ENCODE results near the gene VWDE. TPM values are rescaled to one million over a fixed set of nuclear protein-coding genes. Genes with fewer than 3 reads are reported as not detected.

The VWDE gene
- total RNA-seq, 1 donor from 2014 or later = 3.2 TPM

DNA sequence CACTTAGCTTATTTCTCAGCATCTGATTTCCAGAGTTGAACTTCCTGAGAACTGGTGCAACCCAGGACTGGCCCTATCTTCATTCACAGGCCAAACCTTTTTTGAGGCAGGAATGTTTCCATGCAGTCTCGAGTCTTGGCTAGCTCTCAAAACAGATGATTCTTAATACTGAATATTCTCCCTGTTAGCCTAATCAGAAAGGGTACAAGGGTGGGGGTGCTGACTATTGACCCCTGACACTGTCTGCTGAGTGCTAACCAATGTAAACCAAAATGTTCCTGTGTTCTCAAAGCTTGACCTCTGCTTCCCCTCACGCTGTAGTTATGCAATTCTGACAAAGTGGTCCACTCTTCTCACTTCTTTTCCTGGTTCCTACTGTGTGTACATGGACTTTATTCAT, 25.3 kb downstream of the VWDE start:
- no peak overlapping the region for H3K4me3 Mint-ChIP-seq (ENCODE audit: unreplicated experiment)
- no peak overlapping the region for H3K27ac Mint-ChIP-seq (ENCODE audit: unreplicated experiment)
- no peaks in the 10 kb centered on the region for H3K4me1 Mint-ChIP-seq (ENCODE audit: unreplicated experiment)
- H3K36me3 Mint-ChIP-seq (ENCODE audit: low read depth, unreplicated experiment) = no peaks in the 10 kb centered on the region
- H3K27me3 Mint-ChIP-seq (ENCODE audit: unreplicated experiment) = no peaks in the 10 kb centered on the region
- H3K9me3 Mint-ChIP-seq (ENCODE audit: unreplicated experiment) = no peaks in the 10 kb centered on the region
- DNase-seq (ENCODE audit: low spot score) = no peak
- TF ChIP-seq, protein P1, sequence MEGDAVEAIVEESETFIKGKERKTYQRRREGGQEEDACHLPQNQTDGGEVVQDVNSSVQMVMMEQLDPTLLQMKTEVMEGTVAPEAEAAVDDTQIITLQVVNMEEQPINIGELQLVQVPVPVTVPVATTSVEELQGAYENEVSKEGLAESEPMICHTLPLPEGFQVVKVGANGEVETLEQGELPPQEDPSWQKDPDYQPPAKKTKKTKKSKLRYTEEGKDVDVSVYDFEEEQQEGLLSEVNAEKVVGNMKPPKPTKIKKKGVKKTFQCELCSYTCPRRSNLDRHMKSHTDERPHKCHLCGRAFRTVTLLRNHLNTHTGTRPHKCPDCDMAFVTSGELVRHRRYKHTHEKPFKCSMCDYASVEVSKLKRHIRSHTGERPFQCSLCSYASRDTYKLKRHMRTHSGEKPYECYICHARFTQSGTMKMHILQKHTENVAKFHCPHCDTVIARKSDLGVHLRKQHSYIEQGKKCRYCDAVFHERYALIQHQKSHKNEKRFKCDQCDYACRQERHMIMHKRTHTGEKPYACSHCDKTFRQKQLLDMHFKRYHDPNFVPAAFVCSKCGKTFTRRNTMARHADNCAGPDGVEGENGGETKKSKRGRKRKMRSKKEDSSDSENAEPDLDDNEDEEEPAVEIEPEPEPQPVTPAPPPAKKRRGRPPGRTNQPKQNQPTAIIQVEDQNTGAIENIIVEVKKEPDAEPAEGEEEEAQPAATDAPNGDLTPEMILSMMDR (IDR thresholded peaks at IDR 0.05; ENCODE audit: unreplicated experiment) = no peak

DNA sequence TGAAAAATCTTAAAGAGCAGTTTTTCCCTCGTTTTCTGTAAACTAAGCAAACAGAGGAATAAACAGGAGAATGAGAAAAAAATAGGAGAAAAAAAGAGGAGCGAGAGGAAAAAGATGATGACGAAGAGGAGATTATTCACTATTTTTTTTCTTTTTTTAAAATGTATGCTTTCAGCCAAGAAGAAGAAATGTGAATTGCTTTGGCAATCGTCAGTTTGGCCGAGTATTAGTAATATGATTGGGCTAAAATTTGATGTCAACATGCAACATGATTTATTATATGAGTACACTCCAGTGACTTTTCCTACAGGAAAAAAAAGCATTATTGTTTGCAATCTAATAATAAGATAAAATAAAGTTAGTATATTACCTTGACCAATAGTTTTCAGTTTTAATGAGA, 26.3 kb downstream of the VWDE start:
- no peaks in the 10 kb centered on the region for H3K4me1 Mint-ChIP-seq (ENCODE audit: unreplicated experiment)
- no peaks in the 10 kb centered on the region for H3K27me3 Mint-ChIP-seq (ENCODE audit: unreplicated experiment)
- no peak overlapping the region for H3K27ac Mint-ChIP-seq (ENCODE audit: unreplicated experiment)
- TF ChIP-seq, protein P1 (IDR thresholded peaks at IDR 0.05; ENCODE audit: unreplicated experiment) = no peak
- DNase-seq (ENCODE audit: low spot score) = no peak
- H3K4me3 Mint-ChIP-seq (ENCODE audit: unreplicated experiment) = no peak overlapping the region
- H3K9me3 Mint-ChIP-seq (ENCODE audit: unreplicated experiment) = no peaks in the 10 kb centered on the region
- H3K36me3 Mint-ChIP-seq (ENCODE audit: low read depth, unreplicated experiment) = no peaks in the 10 kb centered on the region

DNA sequence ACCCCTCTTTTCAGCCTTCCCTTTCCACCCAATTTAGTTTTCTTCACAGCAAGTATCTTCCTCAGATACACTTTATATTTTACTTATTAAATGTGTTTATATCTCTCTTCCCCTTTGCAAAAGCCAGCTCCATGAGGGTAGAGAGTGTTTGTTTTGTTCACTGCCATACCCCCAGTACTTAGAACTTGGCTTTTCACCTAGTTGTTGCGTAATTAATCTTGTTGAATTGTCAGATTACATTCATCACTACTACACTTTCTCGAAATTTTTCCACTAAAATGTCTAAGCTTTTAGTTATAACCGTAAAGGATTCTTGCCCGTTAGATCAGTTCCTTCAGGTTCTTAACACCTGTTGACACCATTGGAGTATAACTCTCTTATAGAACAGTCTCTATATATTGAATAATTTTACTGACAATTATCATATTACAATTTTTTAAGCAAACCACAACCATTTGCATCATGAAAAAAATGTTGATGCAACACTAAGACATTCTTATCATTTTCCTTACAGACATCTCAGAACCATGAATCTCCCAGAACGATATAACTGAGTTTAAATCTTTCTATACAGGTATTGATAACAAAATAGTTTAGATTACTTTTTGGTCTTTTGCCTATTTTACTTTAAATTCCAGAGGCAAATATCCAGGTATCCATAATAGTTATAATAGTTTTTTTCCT, 29.9 kb downstream of the VWDE start:
- DNase-seq (ENCODE audit: low spot score) = no peak
- Mint-ChIP-seq H3K9me3 (ENCODE audit: unreplicated experiment) (no peaks in the 10 kb centered on the region), H3K4me1 (ENCODE audit: unreplicated experiment) (no peaks in the 10 kb centered on the region), H3K27ac (ENCODE audit: unreplicated experiment) (no peak overlapping the region), H3K36me3 (ENCODE audit: low read depth, unreplicated experiment) (no peaks in the 10 kb centered on the region), H3K4me3 (ENCODE audit: unreplicated experiment) (no peak overlapping the region), H3K27me3 (ENCODE audit: unreplicated experiment) (no peaks in the 10 kb centered on the region)
- TF ChIP-seq, protein P1 (IDR thresholded peaks at IDR 0.05; ENCODE audit: unreplicated experiment) = no peak

DNA sequence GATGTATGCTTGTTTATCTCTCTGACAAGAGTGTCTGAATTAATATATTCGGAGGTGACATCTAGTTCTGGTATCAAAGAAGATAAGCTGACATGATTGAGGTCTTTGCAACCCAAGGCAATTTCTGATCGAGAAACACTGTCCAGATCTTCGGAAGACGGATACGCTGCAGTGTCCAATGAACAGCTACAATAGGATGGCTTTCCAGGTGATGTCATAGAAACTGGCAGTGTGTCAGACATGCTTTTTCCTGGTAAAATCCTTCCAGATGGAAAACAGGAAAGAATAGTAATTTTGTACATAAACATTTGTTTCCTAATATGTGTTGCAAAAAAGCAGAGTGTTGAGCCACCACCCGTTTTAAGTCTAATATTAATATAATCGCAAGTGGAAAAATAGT, 33.4 kb downstream of the VWDE start:
- Mint-ChIP-seq H3K36me3 (ENCODE audit: low read depth, unreplicated experiment) (no peaks in the 10 kb centered on the region), H3K9me3 (ENCODE audit: unreplicated experiment) (no peaks in the 10 kb centered on the region)

DNA sequence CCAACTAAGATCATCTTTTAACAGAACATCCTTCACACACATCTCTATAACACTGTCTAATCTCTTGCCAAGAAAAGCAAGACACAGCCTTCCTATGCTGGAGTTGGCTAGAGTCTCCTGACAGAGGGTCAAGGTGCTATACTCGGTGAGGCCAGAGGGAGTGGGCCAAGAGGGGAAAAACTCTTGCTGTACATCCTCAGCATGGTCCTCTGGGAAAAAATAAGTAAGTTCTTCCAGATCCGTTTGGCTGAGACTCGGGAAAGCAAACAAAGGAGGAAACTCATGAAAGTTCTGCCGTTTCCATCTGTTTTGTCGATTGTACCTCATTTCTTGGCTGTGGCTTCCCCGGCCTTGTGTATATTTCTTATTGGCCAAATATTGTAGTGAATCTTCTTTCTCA, 33.9 kb downstream of the VWDE start:
- no peak for DNase-seq (ENCODE audit: low spot score)
- no peak overlapping the region for H3K27ac Mint-ChIP-seq (ENCODE audit: unreplicated experiment)
- no peaks in the 10 kb centered on the region for H3K27me3 Mint-ChIP-seq (ENCODE audit: unreplicated experiment)
- no peak overlapping the region for H3K4me3 Mint-ChIP-seq (ENCODE audit: unreplicated experiment)
- H3K36me3 Mint-ChIP-seq (ENCODE audit: low read depth, unreplicated experiment) = no peaks in the 10 kb centered on the region
- H3K9me3 Mint-ChIP-seq (ENCODE audit: unreplicated experiment) = no peaks in the 10 kb centered on the region
- no peaks in the 10 kb centered on the region for H3K4me1 Mint-ChIP-seq (ENCODE audit: unreplicated experiment)
- TF ChIP-seq, protein P1 (IDR thresholded peaks at IDR 0.05; ENCODE audit: unreplicated experiment) = no peak

More for the DNA sequence above, 33.4 kb downstream of the VWDE start:
- TF ChIP-seq, protein P1 (IDR thresholded peaks at IDR 0.05; ENCODE audit: unreplicated experiment) = no peak
- Mint-ChIP-seq H3K27me3 (ENCODE audit: unreplicated experiment) (no peaks in the 10 kb centered on the region), H3K4me3 (ENCODE audit: unreplicated experiment) (no peak overlapping the region), H3K27ac (ENCODE audit: unreplicated experiment) (no peak overlapping the region), H3K4me1 (ENCODE audit: unreplicated experiment) (no peaks in the 10 kb centered on the region)
- DNase-seq (ENCODE audit: low spot score) = no peak
